ENCODE data around the gene EXOSC10.

- TF ChIP-seq CTCF (IDR thresholded peaks at IDR 0.05) (no peak), POLR2A (IDR thresholded peaks at IDR 0.05) (no peak)
Measured at GRCh38 chr1:11019971-11020370, 79.7 kb downstream of the EXOSC10 start.

Measured in body of pancreas (tissue), 4 donors.